SK-N-SH treated with all-trans-retinoic acid at 6 μM for 48 hours (cell line): ENCODE data around the gene CSHL1.

Source experiments
- BACH2 ChIP-seq: fragments of 250-450 bp; sonication (Bioruptor Pico); IDR thresholded peaks from 2 replicates; pipeline ENCODE4 v1.9.0; 2021; ENCODE audit warnings: mild to moderate bottlenecking, borderline replicate concordance
- CREB5 ChIP-seq: fragments of 250-450 bp; sonication (Bioruptor Pico); IDR thresholded peaks from 2 replicates; pipeline ENCODE4 v1.5.1; 2020; ENCODE audit warnings: low read depth, mild to moderate bottlenecking, moderate library complexity
- ESRRG ChIP-seq: fragments of 250-450 bp; sonication (Bioruptor Pico); IDR thresholded peaks from 2 replicates; pipeline ENCODE4 v1.6.1; 2021; ENCODE audit warnings: mild to moderate bottlenecking
- GLIS3 ChIP-seq: fragments of 250-450 bp; sonication (Bioruptor Pico); IDR thresholded peaks from 2 replicates; pipeline ENCODE4 v1.5.0; 2020; ENCODE audit warnings: mild to moderate bottlenecking, moderate library complexity
- PATZ1 ChIP-seq: fragments of 250-450 bp; sonication (Bioruptor Pico); IDR thresholded peaks from 2 replicates; pipeline ENCODE4 v1.8.0; 2020; ENCODE audit warnings: mild to moderate bottlenecking, moderate library complexity, borderline replicate concordance
- PPARA ChIP-seq: fragments of 250-450 bp; sonication (Bioruptor Pico); IDR thresholded peaks from 2 replicates; pipeline ENCODE4 v1.5.0; 2020; ENCODE audit warnings: mild to moderate bottlenecking, borderline replicate concordance
- TOX ChIP-seq: fragments of 250-450 bp; sonication (Bioruptor Pico); IDR thresholded peaks from 2 replicates; pipeline ENCODE4 v1.8.0; 2021; ENCODE audit warnings: mild to moderate bottlenecking, moderate library complexity, borderline replicate concordance
- ZFP30 ChIP-seq: fragments of 450-650 bp; formaldehyde crosslinking; IDR thresholded peaks from 2 replicates; pipeline ENCODE4 v1.5.0; 2022; ENCODE audit warnings: mild to moderate bottlenecking, moderate library complexity
- ZNF70 ChIP-seq: fragments of 450-650 bp; formaldehyde crosslinking; IDR thresholded peaks from 2 replicates; pipeline ENCODE4 v1.5.0; 2020; ENCODE audit warnings: mild to moderate bottlenecking, moderate library complexity

- no peak for TF ChIP-seq ESRRG
- no peak for TF ChIP-seq ZFP30
- no peak for TF ChIP-seq ZNF70 (CRISPR knock-in tag)
- no peak for TF ChIP-seq CREB5 (CRISPR knock-in tag)
- TF ChIP-seq BACH2 (CRISPR knock-in tag): no peak
- TF ChIP-seq GLIS3: no peak
- no peak for TF ChIP-seq PPARA
- TF ChIP-seq PATZ1: no peak
- no peak for TF ChIP-seq TOX (CRISPR knock-in tag)
Observed at GRCh38 chr17:63928172-63928666, 17.2 kb upstream of the CSHL1 start.
